Sigmoid colon (tissue), 7 donors: ENCODE measurements around the gene TMEM52. TPM values are rescaled to one million over a fixed set of nuclear protein-coding genes. Genes with fewer than 3 reads are reported as not detected.

Experiments
- DNase-seq: peaks from one replicate; pipeline ENCODE4 v3.0.0-alpha.2; 2019
- H3K27ac ChIP-seq, 4 donors: fragments of 200-600 bp; sonication (generic); one replicate each; pipeline ENCODE4 v1.5.1; 2016 to 2019; ENCODE audit warnings: mild to moderate bottlenecking in 1 of 4
- H3K27me3 ChIP-seq, 3 donors: fragments of 200-600 bp; sonication (generic); one replicate each; pipeline ENCODE4 v1.5.1; 2019; ENCODE audit warnings: mild to moderate bottlenecking in 1 of 3
- H3K36me3 ChIP-seq, 4 donors: fragments of 200-600 bp; sonication (generic); one replicate each; pipeline ENCODE4 v1.5.1; 2016 to 2019
- H3K4me1 ChIP-seq, 4 donors: fragments of 200-600 bp; sonication (generic); one replicate each; pipeline ENCODE4 v1.5.1; 2017 to 2019
- H3K4me3 ChIP-seq, 4 donors: fragments of 200-600 bp; sonication (generic); one replicate each; pipeline ENCODE4 v1.5.1; 2017 to 2019; ENCODE audit warnings: mild to moderate bottlenecking in 2 of 4, moderate library complexity in 1 of 4
- H3K9me3 ChIP-seq, 4 donors: fragments of 200-600 bp in 3 of 4; sonication (generic) in 3 of 4; one replicate each; pipeline versions ENCODE4 v1.5.1 to v1.6.1; 2013 to 2019
- EP300 ChIP-seq, 4 donors: sonication (generic); formaldehyde crosslinking; IDR thresholded peaks; one replicate each; pipeline ENCODE4 v1.6.1; 2017; ENCODE audit warnings: antibody characterized with exemption in 4 of 4
- POLR2A ChIP-seq, 2 donors: fragments of 450-650 bp; IDR thresholded peaks; one replicate each; pipeline ENCODE4 v1.6.1; 2016; ENCODE audit warnings: antibody characterized with exemption in 2 of 2, mild to moderate bottlenecking in 2 of 2, moderate library complexity in 2 of 2
- POLR2AphosphoS5 ChIP-seq, 4 donors: sonication (generic); formaldehyde crosslinking; IDR thresholded peaks; one replicate each; pipeline ENCODE4 v1.6.1; 2017; ENCODE audit warnings: antibody characterized with exemption in 4 of 4
- WGBS, 2 donors: extraction: QIAGEN DNeasy Blood & Tissue Kit; methylation state at CpG; one replicate each; pipeline ENCODE4 v1.1.7; 2013; 5-methylcytosine and 5-hydroxymethylcytosine counted together
- intact Hi-C: fragments of 100-400 bp; cut with DNase I; formaldehyde crosslinking; loops from one replicate; pipeline ENCODE4 v1.15.1; 2023
- polyA plus RNA-seq, 3 donors: library from polyadenylated mRNA; stranded (reverse); fragments of 200-250 nt; gene quantifications; one replicate each; pipeline ENCODE4 v1.2.3, GENCODE V29; 2013
- total RNA-seq, 4 donors: library from RNA; depleted of rRNA; stranded (reverse); fragments of >200 nt; gene quantifications; one replicate each; pipeline ENCODE4 v1.1.0, GENCODE V29; 2016
- TF ChIP-seq, protein P1 (sequence below), 4 experiments: fragments of 450-650 bp in 3 of 4; fragments of 200-600 bp in 1 of 4; IDR thresholded peaks; one replicate each; pipeline ENCODE4 v1.5.1; 2016 to 2019; ENCODE audit warnings: antibody characterized with exemption in 4 of 4, mild to moderate bottlenecking in 3 of 4, moderate library complexity in 2 of 4
- donor health status: healthy with polysubstance abuse.
- donor health status: Bipolar disorder and iron deficiency.
- donor health status: healthy.

TMEM52 gene
- total and polyA plus RNA-seq, 7 donors: 1.1 to 5.5 (median 2.1) TPM; not detected in 2

DNA sequence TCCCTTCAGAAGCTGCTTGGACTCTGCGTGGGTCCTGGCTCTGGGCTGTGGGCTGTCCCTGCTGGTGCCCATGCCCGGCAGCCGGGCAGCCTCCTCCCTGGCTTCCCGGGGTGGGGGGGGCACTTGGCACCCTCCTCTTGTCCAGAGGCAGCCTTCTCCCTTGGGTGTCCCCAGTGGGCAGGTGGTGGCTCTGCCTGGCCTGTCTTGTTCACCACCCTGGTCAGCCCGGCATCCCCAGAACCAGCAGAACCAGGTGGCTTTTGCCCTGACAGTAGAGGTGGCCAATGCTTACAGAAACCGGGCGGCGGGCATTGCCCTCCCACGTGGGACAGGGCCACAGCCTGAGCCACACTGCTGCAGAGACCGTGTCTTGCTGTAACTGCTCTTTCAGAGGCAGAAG lies 46.5 kb upstream of the TMEM52 start:
- Histone ChIP-seq H3K9me3 (no peaks in the 10 kb centered on the region), H3K27ac (no peak overlapping the region), H3K4me3 (no peak overlapping the region), H3K27me3 (peaks cover 7 to 68% (median 54%) of the 10 kb centered on the region in 3 donors), H3K36me3 (no peaks in the 10 kb centered on the region), H3K4me1 (no peaks in the 10 kb centered on the region)
- DNase-seq: no peak
- intact Hi-C loops: no loop called here
- 65 to 81% methylated on average over 10 of the region's 10 CpGs for WGBS, 2 donors
- TF ChIP-seq, protein P1, sequence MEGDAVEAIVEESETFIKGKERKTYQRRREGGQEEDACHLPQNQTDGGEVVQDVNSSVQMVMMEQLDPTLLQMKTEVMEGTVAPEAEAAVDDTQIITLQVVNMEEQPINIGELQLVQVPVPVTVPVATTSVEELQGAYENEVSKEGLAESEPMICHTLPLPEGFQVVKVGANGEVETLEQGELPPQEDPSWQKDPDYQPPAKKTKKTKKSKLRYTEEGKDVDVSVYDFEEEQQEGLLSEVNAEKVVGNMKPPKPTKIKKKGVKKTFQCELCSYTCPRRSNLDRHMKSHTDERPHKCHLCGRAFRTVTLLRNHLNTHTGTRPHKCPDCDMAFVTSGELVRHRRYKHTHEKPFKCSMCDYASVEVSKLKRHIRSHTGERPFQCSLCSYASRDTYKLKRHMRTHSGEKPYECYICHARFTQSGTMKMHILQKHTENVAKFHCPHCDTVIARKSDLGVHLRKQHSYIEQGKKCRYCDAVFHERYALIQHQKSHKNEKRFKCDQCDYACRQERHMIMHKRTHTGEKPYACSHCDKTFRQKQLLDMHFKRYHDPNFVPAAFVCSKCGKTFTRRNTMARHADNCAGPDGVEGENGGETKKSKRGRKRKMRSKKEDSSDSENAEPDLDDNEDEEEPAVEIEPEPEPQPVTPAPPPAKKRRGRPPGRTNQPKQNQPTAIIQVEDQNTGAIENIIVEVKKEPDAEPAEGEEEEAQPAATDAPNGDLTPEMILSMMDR (IDR thresholded peaks at IDR 0.05): no peak
- TF ChIP-seq POLR2AphosphoS5 (IDR thresholded peaks at IDR 0.05) (no peak), EP300 (IDR thresholded peaks at IDR 0.05) (no peak), POLR2A (IDR thresholded peaks at IDR 0.05) (no peak)

- intact Hi-C loops: no loop called here
- Histone ChIP-seq H3K27me3 (peaks cover 7 to 75% (median 61%) of the 10 kb centered on the region in 3 donors), H3K27ac (no peak overlapping the region), H3K4me1 (peaks cover 0 to 5% (median 3%) of the 10 kb centered on the region in 4 donors), H3K36me3 (no peaks in the 10 kb centered on the region), H3K9me3 (no peaks in the 10 kb centered on the region), H3K4me3 (no peak overlapping the region)
- no peak for DNase-seq
- WGBS, 2 donors: 70 to 84% methylated on average over 25 of the region's 25 CpGs
- TF ChIP-seq, protein P1 (IDR thresholded peaks at IDR 0.05): no peak
- TF ChIP-seq POLR2AphosphoS5 (IDR thresholded peaks at IDR 0.05) (no peak), POLR2A (IDR thresholded peaks at IDR 0.05) (no peak), EP300 (IDR thresholded peaks at IDR 0.05) (no peak)
These were observed 45.7 kb upstream of the TMEM52 start for GRCh38 chr1:1964811-1965210.

DNA sequence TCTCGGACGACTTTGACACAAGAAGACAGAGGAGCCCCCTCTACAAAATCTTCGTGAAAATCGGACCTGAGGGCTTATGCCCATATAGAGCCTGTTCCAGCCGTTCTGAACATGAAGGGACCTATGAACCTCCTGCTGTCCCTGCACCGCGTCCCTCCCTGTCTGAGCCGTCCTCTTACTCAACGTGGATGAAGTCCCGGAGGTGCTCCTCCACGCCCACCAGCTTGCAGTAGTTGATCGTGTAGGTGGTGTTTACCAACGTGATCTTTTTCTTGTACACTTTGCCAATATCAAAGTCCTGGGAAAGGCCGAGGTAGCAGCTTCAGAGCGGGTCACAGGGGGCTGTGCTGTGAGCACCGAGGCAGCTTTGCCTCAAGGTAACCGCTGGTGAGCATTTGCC lies 44.5 kb upstream of the TMEM52 start:
- DNase-seq: no peak
- no peaks in the 10 kb centered on the region for H3K36me3 ChIP-seq
- no peak overlapping the region for H3K27ac ChIP-seq
- no peak for TF ChIP-seq POLR2A (IDR thresholded peaks at IDR 0.05)
- no peak overlapping the region for H3K4me3 ChIP-seq
- H3K27me3 ChIP-seq: peaks cover 7 to 86% (median 73%) of the 10 kb centered on the region in 3 donors
- 71 to 86% methylated on average over 17 of the region's 17 CpGs for WGBS, 2 donors
- H3K9me3 ChIP-seq: no peaks in the 10 kb centered on the region
- intact Hi-C loops: no loop called here
- H3K4me1 ChIP-seq: peaks cover 0 to 9% (median 7%) of the 10 kb centered on the region in 4 donors

- TF ChIP-seq EP300 (IDR thresholded peaks at IDR 0.05): no peak
- no peak for TF ChIP-seq POLR2AphosphoS5 (IDR thresholded peaks at IDR 0.05)
- no peak for TF ChIP-seq POLR2A (IDR thresholded peaks at IDR 0.05)
- TF ChIP-seq, protein P1 (IDR thresholded peaks at IDR 0.05): no peak
- DNase-seq: no peak
- no peaks in the 10 kb centered on the region for H3K36me3 ChIP-seq
- no peak overlapping the region for H3K27ac ChIP-seq
- H3K9me3 ChIP-seq: no peaks in the 10 kb centered on the region
- peaks cover 7 to 86% (median 65%) of the 10 kb centered on the region in 3 donors for H3K27me3 ChIP-seq
- WGBS, 2 donors: 72 to 86% methylated on average over 2 of the region's 2 CpGs
- peaks cover 0 to 9% (median 7%) of the 10 kb centered on the region in 4 donors for H3K4me1 ChIP-seq
- intact Hi-C loops: no loop called here
- no peak overlapping the region for H3K4me3 ChIP-seq
These were observed 43.7 kb upstream of the TMEM52 start for GRCh38 chr1:1962752-1963151.

- intact Hi-C loops: no loop called here
- no peak for DNase-seq
- H3K9me3 ChIP-seq: no peaks in the 10 kb centered on the region
- no peak overlapping the region for H3K4me3 ChIP-seq
- TF ChIP-seq POLR2A (IDR thresholded peaks at IDR 0.05): no peak
- no peak for TF ChIP-seq POLR2AphosphoS5 (IDR thresholded peaks at IDR 0.05)
- TF ChIP-seq, protein P1 (IDR thresholded peaks at IDR 0.05): no peak
- TF ChIP-seq EP300 (IDR thresholded peaks at IDR 0.05): no peak
- peaks cover 0 to 9% (median 7%) of the 10 kb centered on the region in 4 donors for H3K4me1 ChIP-seq
- 67 to 68% methylated on average over 17 of the region's 17 CpGs for WGBS, 2 donors
- no peak overlapping the region for H3K27ac ChIP-seq
- no peaks in the 10 kb centered on the region for H3K36me3 ChIP-seq
- peaks cover 7 to 82% (median 46%) of the 10 kb centered on the region in 3 donors for H3K27me3 ChIP-seq
These were observed 41.6 kb upstream of the TMEM52 start for GRCh38 chr1:1960480-1961196.
